ENCODE measurements around the gene DNAJC5. TPM values are rescaled to one million over a fixed set of nuclear protein-coding genes. Genes with fewer than 3 reads are reported as not detected.
A peak's percentile ranks its signal among the peaks of the same experiment; 100 is the strongest.

DNAJC5 gene
- total and polyA plus RNA-seq, 2 experiments from 2014 or later = 22.4 to 68.0 TPM

GRCh38 chr20:63861365-63861934 is 33.5 kb upstream of the DNAJC5 start, which contains the start of gene ABHD16B:
Gene ABHD16B, plus strand, starts transcription at chr20:63861498. Its CDS starts 43 bp downstream, at chr20:63861541.
- Histone ChIP-seq H3K4me2 (ENCODE audit: unreplicated experiment) (no peak within 1 kb of the TSS), H3K4me1 (ENCODE audit: insufficient read depth) (peaks cover 17% of the 10 kb centered on the region), H3K27me3 (replicated peaks; ENCODE audit: insufficient read depth) (peaks cover 4% of the 10 kb centered on the region; the same call in 1 of the 2 replicates), H3K79me2 (ENCODE audit: insufficient read depth) (peaks cover 25% of the 10 kb centered on the region), H3K4me3 (no peak within 1 kb of the TSS), H3F3A (ENCODE audit: insufficient read depth) (peaks cover 4% of the 10 kb centered on the region; the same call in 1 of the 2 replicates), H4K20me1 (ENCODE audit: insufficient read depth) (no peaks in the 10 kb centered on the region), H3K9me3 (ENCODE audit: low read depth) (no peaks in the 10 kb centered on the region), H3K9ac (no peak within 1 kb of the TSS), H3K9me2 (ENCODE audit: insufficient read depth) (no peaks in the 10 kb centered on the region), H3K36me3 (ENCODE audit: low read depth) (no peaks in the 10 kb centered on the region), H3K27ac (no peak within 1 kb of the TSS), H2AFZ (no peak within 1 kb of the TSS)
- in situ Hi-C loops (cut with MboI) = no loop called here
- WGBS, 2 experiments (ENCODE audit: low coverage in 1 of 2, low lambda C conversion rate in 2 of 2, missing lambda C conversion rate in 2 of 2) = 94% methylated on average over 48 to 59 of the region's 59 CpGs
- DNase-seq = no peak
- no peak for TF ChIP-seq EZH2phosphoT487 (IDR thresholded peaks at IDR 0.05; ENCODE audit: insufficient read depth, low read depth)
- no peak for TF ChIP-seq EZH2 (IDR thresholded peaks at IDR 0.05; ENCODE audit: insufficient read depth, poor library complexity, severe bottlenecking)

- H3K9ac ChIP-seq = no peak overlapping the region
- H3K27me3 ChIP-seq (replicated peaks; ENCODE audit: insufficient read depth) = no peaks in the 10 kb centered on the region
- H3K9me2 ChIP-seq (ENCODE audit: insufficient read depth) = no peaks in the 10 kb centered on the region
- H2AFZ ChIP-seq = no peak overlapping the region
- no peak for TF ChIP-seq EZH2 (IDR thresholded peaks at IDR 0.05; ENCODE audit: insufficient read depth, poor library complexity, severe bottlenecking)
- no peak for TF ChIP-seq EZH2phosphoT487 (IDR thresholded peaks at IDR 0.05; ENCODE audit: insufficient read depth, low read depth)
- no peak overlapping the region for H3K4me3 ChIP-seq
- no peak overlapping the region for H3K4me2 ChIP-seq (ENCODE audit: unreplicated experiment)
- in situ Hi-C loops (cut with MboI) = no loop called here
- DNase-seq = no peak
- peaks cover 17% of the 10 kb centered on the region for H3K4me1 ChIP-seq (ENCODE audit: insufficient read depth)
- WGBS, 2 experiments (ENCODE audit: low coverage in 1 of 2, low lambda C conversion rate in 2 of 2, missing lambda C conversion rate in 2 of 2) = 96% methylated on average over 74 to 95 of the region's 95 CpGs
- H3K9me3 ChIP-seq (ENCODE audit: low read depth) = no peaks in the 10 kb centered on the region
- peaks cover 4% of the 10 kb centered on the region; the same call in 1 of the 2 replicates for H3F3A ChIP-seq (ENCODE audit: insufficient read depth)
- peaks cover 33% of the 10 kb centered on the region for H3K79me2 ChIP-seq (ENCODE audit: insufficient read depth)
- H4K20me1 ChIP-seq (ENCODE audit: insufficient read depth) = no peaks in the 10 kb centered on the region
- 0 out of 2 replicates have a peak, but pooled peaks cover 5% of the 10 kb centered on the region for H3K36me3 ChIP-seq (ENCODE audit: low read depth)
- H3K27ac ChIP-seq = no peak overlapping the region
Observed at GRCh38 chr20:63861981-63862901, 32.7 kb upstream of the DNAJC5 start.

DNA sequence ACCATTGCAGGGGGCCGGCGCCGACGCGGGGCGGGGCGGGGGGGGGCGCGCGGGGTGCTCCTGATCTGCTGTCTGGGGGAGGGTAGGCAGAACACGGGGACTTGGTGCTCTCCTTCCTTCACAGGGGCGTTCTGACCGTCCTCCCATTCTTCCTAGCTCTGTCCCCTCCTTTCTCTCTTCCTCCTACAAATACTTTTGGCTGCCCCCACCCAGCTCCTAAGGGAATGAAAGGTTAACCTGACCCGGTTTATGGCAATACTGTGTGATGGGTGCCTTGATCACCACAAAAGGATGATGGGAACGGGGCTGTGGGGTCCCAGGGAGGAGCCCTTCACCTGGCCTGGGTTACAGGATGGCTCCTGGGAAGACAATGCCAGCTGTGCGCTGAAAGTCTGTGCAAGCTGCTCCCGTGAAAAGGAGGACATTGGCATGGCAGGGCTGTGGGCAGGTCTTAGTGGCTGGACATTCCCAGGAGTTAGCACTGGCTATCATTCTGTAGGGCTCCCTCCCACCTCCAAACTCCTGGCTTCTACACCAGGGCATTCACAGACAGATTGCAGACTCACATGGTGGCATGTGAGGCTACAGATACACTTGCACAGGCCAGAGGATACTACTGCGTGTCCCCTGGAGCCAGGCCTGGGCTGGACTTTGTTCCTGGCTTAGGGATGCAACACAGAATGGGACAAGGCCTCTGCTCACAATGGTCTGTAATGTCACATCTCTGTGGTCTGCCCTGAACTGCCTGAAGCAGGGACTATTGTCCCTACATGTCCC is 31.7 kb upstream of the DNAJC5 start:
- peaks cover 42% of the 10 kb centered on the region for H3K79me2 ChIP-seq (ENCODE audit: insufficient read depth)
- H3K4me3 ChIP-seq = peak overlapping the region; percentile 92
- peaks cover 14% of the 10 kb centered on the region for H3K4me1 ChIP-seq (ENCODE audit: insufficient read depth)
- TF ChIP-seq EZH2 (IDR thresholded peaks at IDR 0.05; ENCODE audit: insufficient read depth, poor library complexity, severe bottlenecking) (no peak), EZH2phosphoT487 (IDR thresholded peaks at IDR 0.05; ENCODE audit: insufficient read depth, low read depth) (no peak)
- peaks cover 4% of the 10 kb centered on the region; the same call in 1 of the 2 replicates for H3F3A ChIP-seq (ENCODE audit: insufficient read depth)
- H3K36me3 ChIP-seq (ENCODE audit: low read depth) = 0 out of 2 replicates have a peak, but pooled peaks cover 7% of the 10 kb centered on the region
- H3K9me2 ChIP-seq (ENCODE audit: insufficient read depth) = no peaks in the 10 kb centered on the region
- H3K9me3 ChIP-seq (ENCODE audit: low read depth) = no peaks in the 10 kb centered on the region
- in situ Hi-C loops (cut with MboI) = no loop called here
- peak overlapping the region; percentile 94 for H3K4me2 ChIP-seq (ENCODE audit: unreplicated experiment)
- WGBS, 2 experiments (ENCODE audit: low coverage in 1 of 2, low lambda C conversion rate in 2 of 2, missing lambda C conversion rate in 2 of 2) = 71 to 80% methylated on average over 8 to 18 of the region's 18 CpGs
- no peak for DNase-seq
- no peak overlapping the region for H2AFZ ChIP-seq
- no peak overlapping the region; the same call in 1 of the 2 replicates for H3K27ac ChIP-seq
- H3K9ac ChIP-seq = peak overlapping the region; percentile 99
- no peaks in the 10 kb centered on the region for H3K27me3 ChIP-seq (replicated peaks; ENCODE audit: insufficient read depth)
- H4K20me1 ChIP-seq (ENCODE audit: insufficient read depth) = no peaks in the 10 kb centered on the region

All from GM23248 (cell line).